Adrenal gland (tissue), 5 donors: ENCODE data around the gene FAM53B.

Experiments used
- POLR2A ChIP-seq, 2 donors: fragments of 450-650 bp; IDR thresholded peaks; one replicate each; pipeline ENCODE4 v1.6.1; 2017; ENCODE audit warnings: antibody characterized with exemption in 2 of 2, mild to moderate bottlenecking in 2 of 2, moderate library complexity in 1 of 2
- TF ChIP-seq, protein P1 (sequence below), 6 experiments: fragments of 450-650 bp in 4 of 6; fragments of 200-600 bp in 2 of 6; sonication (generic) in 1 of 6; IDR thresholded peaks; 1 replicate in 5 of 6; 2 replicates in 1 of 6; pipeline versions ENCODE4 v1.5.1 to v1.8.0; 2016 to 2021; ENCODE audit warnings: antibody characterized with exemption in 6 of 6, mild to moderate bottlenecking in 2 of 6, moderate library complexity in 1 of 6
- donor health status: DM: no; HTN: no; CAD: no.

DNA sequence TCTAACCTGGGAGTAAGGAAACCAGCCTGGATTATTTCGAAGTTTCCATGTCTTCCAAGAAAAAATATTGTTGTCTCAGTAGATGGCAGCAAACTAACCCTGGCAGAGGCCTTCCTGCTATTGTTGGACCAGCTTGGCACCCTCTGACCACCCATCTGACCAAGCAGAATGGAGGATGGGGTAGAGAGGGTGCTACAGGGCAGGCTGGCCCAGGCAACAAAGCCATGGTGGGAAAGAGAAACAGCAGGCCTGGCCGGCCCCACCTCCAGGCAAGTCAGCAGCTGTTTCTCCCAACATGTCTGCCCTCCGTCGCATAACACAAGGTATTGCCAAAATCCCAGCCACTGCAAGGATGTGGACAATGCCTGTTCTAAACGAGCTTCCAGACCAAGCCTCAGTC is 95.0 kb downstream of the FAM53B start:
- TF ChIP-seq, protein P1, sequence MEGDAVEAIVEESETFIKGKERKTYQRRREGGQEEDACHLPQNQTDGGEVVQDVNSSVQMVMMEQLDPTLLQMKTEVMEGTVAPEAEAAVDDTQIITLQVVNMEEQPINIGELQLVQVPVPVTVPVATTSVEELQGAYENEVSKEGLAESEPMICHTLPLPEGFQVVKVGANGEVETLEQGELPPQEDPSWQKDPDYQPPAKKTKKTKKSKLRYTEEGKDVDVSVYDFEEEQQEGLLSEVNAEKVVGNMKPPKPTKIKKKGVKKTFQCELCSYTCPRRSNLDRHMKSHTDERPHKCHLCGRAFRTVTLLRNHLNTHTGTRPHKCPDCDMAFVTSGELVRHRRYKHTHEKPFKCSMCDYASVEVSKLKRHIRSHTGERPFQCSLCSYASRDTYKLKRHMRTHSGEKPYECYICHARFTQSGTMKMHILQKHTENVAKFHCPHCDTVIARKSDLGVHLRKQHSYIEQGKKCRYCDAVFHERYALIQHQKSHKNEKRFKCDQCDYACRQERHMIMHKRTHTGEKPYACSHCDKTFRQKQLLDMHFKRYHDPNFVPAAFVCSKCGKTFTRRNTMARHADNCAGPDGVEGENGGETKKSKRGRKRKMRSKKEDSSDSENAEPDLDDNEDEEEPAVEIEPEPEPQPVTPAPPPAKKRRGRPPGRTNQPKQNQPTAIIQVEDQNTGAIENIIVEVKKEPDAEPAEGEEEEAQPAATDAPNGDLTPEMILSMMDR (IDR thresholded peaks at IDR 0.05) = no peak
- TF ChIP-seq POLR2A (IDR thresholded peaks at IDR 0.05) = no peak
